ENCODE data around the gene APMAP. TPM values are rescaled to one million over a fixed set of nuclear protein-coding genes. Genes with fewer than 3 reads are reported as not detected.

The APMAP gene
- total RNA-seq, 1 donor, result 40.7 TPM

DNA sequence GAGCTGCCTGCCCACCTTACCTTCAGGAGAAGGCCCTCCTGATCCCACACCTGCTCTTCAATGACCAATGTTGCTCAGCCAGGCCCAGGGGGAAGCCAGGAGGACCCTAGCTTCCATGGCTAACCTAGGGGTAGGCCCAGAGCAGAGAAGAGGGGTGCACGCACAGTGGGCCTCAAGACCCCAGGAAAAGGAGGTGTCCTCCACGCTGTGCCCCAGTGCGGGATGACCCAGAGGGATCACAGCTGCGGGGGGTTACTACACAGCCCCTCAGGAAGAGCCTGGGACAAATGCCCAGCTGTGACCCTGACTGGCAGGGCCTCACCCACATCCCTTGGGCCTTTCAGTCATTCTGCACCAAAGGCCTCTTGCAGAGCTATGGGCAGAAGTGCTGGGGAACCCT is 31.6 kb upstream of the APMAP start:
- DNase-seq (ENCODE audit: low read depth), result no peak
- TF ChIP-seq, protein P1, sequence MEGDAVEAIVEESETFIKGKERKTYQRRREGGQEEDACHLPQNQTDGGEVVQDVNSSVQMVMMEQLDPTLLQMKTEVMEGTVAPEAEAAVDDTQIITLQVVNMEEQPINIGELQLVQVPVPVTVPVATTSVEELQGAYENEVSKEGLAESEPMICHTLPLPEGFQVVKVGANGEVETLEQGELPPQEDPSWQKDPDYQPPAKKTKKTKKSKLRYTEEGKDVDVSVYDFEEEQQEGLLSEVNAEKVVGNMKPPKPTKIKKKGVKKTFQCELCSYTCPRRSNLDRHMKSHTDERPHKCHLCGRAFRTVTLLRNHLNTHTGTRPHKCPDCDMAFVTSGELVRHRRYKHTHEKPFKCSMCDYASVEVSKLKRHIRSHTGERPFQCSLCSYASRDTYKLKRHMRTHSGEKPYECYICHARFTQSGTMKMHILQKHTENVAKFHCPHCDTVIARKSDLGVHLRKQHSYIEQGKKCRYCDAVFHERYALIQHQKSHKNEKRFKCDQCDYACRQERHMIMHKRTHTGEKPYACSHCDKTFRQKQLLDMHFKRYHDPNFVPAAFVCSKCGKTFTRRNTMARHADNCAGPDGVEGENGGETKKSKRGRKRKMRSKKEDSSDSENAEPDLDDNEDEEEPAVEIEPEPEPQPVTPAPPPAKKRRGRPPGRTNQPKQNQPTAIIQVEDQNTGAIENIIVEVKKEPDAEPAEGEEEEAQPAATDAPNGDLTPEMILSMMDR (IDR thresholded peaks at IDR 0.05; ENCODE audit: insufficient read depth, low read length), result no peak
- no peak overlapping the region for H3K4me3 ChIP-seq (ENCODE audit: low read depth, low read length)

DNA sequence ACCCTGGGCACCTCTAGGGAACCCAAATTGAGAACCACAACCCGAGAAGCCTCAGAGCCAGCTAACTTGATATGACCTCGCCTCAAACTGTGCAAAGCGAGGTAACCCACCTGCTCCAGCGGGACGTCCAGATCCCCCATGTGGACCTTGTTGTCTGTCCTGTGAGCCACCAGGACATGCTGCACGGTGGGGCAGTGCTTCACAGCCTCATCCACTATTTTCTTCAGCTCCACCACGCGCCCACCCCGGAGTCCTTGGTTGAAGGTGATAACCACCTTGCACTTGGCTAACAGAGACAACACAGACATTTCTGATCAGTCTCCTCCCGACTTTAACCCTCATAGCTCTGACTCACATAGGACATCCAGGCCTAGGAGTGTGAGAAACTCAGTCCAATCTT is 30.8 kb upstream of the APMAP start:
- TF ChIP-seq, protein P1 (IDR thresholded peaks at IDR 0.05; ENCODE audit: insufficient read depth, low read length), result no peak
- no peak overlapping the region for H3K4me3 ChIP-seq (ENCODE audit: low read depth, low read length)
- no peak for DNase-seq (ENCODE audit: low read depth)

DNA sequence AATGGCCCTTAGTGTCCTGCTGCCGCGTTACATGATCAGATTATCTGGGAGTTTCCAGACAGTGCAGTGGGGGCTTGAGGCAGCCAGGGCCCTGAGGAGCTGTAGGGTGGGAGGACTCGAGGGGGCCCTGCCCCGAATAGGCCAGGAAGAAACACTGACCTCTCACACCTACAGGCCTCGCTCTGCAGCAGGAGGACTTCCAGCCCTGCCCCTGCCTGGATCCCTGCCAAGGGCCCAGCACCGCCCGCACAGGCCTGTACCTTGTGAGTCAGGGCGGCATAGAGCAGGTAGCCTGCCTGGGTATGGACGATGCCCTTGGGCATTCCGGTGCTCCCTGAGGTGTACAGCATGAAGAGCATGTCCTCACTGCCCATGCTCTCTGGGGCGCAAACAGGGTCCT is 30.1 kb upstream of the APMAP start:
- TF ChIP-seq, protein P1 (IDR thresholded peaks at IDR 0.05; ENCODE audit: insufficient read depth, low read length), result no peak
- H3K4me3 ChIP-seq (ENCODE audit: low read depth, low read length), result no peak overlapping the region
- no peak for DNase-seq (ENCODE audit: low read depth)

DNA sequence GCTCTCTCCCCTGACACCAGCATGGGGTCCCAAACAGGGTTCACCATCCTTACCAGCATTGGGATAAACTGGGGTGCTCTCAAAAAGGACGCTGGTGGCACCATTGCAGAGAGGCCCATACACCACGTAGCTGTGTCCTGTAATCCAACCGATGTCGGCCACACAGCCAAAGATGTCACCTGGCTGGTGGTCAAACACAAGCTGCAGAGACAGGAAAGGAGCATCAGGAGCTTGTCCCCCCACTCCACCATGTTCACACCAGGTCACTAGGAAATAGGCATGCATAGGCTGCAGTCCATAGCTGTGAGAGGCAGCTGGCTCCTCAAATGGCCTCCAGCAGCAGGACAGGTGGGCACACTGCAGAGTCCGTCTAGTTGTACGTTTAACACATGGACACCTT is 28.8 kb upstream of the APMAP start:
- no peak overlapping the region for H3K4me3 ChIP-seq (ENCODE audit: low read depth, low read length)
- TF ChIP-seq, protein P1 (IDR thresholded peaks at IDR 0.05; ENCODE audit: insufficient read depth, low read length), result no peak
- no peak for DNase-seq (ENCODE audit: low read depth)

DNA sequence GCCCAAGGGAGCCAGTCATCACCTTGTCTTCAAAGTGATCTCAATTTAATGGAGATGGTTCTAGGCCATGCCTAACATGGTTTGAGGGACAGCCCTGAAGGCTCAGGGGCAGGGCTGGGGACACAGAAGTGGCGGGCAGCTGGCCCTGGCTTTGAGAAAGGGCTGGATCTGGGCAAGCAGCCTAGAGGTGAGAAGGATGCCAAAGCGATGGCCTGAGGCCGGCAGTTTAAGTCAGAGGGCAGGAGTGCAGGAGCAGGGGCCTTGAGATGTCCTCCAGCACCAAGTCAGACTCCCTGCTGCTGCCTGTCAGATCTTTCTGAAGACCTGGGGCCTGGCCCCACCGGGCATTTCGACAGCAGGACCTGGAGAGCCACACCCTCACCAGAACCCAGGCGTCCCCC is 28.4 kb upstream of the APMAP start:
- H3K4me3 ChIP-seq (ENCODE audit: low read depth, low read length), result no peak overlapping the region
- DNase-seq (ENCODE audit: low read depth), result no peak
- TF ChIP-seq, protein P1 (IDR thresholded peaks at IDR 0.05; ENCODE audit: insufficient read depth, low read length), result no peak

DNA sequence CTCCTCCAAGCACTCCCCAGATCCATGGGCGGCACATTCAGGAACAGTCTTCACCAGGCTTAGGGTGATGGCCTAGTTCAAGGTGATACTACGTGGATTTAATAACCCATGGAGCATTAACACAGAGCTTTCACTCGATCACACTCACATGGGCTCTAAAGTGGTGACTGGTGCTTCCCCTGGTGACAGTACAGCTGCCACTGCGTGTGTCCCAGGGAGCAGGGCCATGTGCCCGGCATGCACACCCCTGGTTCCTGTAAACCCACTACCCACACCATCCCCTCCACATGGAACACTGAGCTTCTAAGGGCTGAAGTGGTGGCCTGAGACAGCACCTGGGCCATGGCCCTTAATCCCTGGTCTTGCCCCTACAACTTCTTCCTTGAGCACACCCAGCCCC is 27.8 kb upstream of the APMAP start:
- TF ChIP-seq, protein P1 (IDR thresholded peaks at IDR 0.05; ENCODE audit: insufficient read depth, low read length), result no peak
- no peak overlapping the region for H3K4me3 ChIP-seq (ENCODE audit: low read depth, low read length)
- no peak for DNase-seq (ENCODE audit: low read depth)

DNA sequence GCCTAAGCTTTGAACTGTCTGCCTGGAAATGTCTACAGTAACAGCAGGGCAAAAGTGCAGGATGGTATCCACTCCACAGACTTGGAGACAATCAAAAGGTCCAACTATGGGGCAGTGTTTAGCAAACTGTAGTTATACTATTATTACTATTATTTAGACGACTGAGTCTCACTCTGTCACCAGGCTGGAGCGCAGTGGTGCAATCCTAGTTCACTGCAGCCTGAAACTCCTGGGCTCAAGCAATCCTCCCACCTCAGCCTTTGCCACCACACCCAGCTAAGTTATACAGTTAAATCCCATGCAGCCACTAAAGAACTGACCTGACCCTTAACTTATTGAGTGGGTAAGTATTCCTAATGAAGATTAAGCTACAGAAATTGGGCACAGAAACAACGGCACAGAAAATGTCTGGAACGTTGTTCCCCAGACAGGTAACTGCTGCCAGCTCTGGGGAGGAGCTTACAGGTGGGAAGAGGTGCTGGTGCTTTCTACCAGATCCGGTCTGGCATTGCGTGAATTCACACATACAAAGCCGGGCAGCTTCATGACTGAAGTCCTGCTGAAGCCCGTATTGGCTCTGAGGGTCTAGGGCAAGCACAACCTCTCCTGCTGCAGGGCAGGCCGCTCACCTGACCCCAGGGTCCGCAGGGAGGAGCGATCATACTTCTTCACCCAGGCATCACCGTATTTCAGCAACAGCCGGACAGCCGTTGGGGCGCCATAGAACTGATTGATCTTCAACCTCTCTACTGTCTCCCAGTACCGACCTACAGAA is 27.0 kb upstream of the APMAP start:
- no peak overlapping the region for H3K4me3 ChIP-seq (ENCODE audit: low read depth, low read length)
- TF ChIP-seq, protein P1 (IDR thresholded peaks at IDR 0.05; ENCODE audit: insufficient read depth, low read length), result no peak
- DNase-seq (ENCODE audit: low read depth), result no peak

Data from fibroblast of the aortic adventitia (primary cell).